HG02981 (cell line): ENCODE measurements around the gene SLC17A1.

Experiments
- ATAC-seq: cut with Tn5 transposase; IDR thresholded peaks from one replicate; pipeline ENCODE4 v1.9.1; 2021; ENCODE audit warnings: mild to moderate bottlenecking, moderate library complexity; ENCODE audit not compliant: unreplicated experiment

SLC17A1 gene

DNA sequence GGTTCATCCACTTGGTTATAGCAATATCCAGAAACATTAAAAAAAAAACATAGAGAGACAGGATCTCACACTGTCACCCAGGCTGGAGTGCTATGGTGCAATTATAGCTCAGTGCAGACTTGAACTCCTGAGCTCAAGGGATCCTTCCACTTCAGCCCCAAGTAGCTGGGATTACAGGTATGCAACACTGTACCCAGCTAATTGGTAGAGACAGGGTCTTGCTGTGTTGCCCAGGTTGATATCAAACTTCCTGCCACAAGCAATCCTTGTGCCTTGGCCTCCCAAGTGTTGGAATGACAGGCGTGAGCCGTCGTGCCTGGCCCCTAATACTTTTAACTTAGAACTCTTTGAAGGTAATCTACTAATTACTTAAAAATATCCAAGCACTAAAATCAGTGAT is 818 bp upstream of the SLC17A1 start:
- ATAC-seq, result no peak

GRCh38 chr6:25832307-25832662 is 433 bp upstream of the SLC17A1 start:
- no peak for ATAC-seq

GRCh38 chr6:25830458-25830857 is 1.4 kb downstream of the SLC17A1 start:
- ATAC-seq, result no peak

DNA sequence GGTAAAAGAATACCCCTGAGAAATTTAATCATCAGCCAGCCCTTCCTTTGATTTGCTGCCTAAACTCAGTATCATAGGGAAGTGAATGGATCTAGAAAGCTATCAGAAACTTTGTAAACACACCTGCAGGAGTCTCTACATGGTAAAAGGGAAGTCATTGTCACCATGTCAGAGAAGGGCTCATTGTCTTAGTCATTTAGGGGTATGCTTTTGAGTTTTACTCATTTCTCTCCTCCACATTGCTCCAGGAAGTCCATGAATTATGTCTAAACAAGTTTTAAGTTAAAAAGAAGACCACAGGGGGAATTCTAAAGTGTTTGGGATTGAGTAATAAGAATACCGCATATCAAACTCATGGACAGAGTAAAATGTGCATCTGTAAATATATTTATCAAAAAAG is 2.5 kb downstream of the SLC17A1 start:
- ATAC-seq, result peak; percentile 65

- no peak for ATAC-seq
These were observed 10.5 kb downstream of the SLC17A1 start for GRCh38 chr6:25821341-25821740.

DNA sequence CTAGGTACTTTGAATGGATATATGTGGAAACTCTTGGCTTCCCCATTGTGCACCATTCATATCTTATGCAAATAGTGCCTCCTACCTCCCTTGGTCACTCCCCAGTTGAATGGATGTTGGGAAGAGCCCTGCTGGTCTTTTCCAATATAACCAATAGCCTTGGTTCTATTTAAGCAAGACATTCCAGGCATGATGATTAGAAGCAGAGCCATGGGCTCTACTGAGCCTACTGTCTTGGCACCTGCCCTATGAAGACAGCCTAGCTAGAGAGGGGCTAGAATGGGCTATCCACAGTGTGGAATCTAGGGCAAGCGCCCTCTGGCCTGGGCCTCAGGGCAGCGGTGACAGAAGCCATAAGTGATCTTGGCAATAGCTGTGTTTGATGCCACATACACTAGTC is 15.6 kb downstream of the SLC17A1 start:
- no peak for ATAC-seq

DNA sequence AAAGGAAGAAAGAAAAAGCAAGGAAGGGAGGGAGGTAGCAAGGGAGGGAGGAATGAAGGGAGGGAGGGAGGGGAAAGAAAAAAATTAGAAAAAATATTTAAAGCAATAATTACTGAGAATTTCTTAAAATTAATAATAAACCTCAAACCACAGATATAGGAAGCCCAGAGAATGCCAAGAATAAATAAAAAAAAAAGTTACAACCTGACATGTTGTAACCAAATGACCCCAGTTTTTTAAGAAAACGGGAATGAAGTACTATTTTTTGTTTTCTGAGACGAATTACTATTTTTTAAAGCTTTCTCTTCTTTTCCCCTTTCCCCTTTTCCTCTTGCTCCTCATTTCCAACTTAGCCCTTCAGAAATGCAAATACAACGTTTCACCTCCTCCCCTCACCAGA is 16.7 kb downstream of the SLC17A1 start:
- no peak for ATAC-seq

- no peak for ATAC-seq
These were observed 27.0 kb downstream of the SLC17A1 start for GRCh38 chr6:25804804-25805203.

DNA sequence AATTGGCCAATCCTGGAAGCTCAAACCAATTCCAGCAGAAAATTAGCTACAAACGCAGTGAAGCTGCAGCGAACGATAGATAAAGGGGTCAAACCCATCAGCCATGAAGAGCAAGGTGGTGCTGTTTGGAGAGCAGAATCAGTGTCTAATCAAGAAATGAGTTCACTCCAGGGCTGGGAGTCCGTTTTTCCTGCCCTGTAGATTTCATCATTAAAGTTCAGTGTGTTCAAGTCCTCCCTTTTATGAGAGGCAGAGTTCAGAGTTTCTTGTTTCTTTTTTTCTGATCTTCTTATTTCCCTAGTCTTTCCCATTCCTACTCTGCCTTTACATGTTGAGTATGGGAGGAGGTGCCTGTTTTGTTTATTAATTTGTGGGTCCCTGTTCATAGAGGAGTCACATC is 30.4 kb downstream of the SLC17A1 start:
- no peak for ATAC-seq

DNA sequence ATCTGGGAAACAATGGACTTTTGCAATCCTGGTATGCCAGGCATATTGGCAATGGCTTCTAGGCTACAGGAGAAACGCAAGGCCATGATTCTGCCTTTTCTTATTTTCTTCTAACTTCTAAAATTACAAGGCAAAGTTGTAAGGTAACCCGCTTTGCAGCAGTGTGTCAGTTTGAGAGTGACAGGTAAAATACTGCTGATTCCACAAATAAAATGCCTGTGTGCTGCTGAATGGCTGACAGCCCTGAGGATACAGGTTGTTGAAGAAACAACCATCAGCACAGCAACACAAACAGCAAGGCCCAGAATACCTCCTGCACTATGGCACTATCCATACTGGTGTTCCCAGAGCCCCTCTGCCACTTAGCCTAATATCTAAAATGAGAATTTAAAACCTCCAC is 37.1 kb downstream of the SLC17A1 start:
- no peak for ATAC-seq

GRCh38 chr6:25793970-25794369 is 37.9 kb downstream of the SLC17A1 start:
- no peak for ATAC-seq

DNA sequence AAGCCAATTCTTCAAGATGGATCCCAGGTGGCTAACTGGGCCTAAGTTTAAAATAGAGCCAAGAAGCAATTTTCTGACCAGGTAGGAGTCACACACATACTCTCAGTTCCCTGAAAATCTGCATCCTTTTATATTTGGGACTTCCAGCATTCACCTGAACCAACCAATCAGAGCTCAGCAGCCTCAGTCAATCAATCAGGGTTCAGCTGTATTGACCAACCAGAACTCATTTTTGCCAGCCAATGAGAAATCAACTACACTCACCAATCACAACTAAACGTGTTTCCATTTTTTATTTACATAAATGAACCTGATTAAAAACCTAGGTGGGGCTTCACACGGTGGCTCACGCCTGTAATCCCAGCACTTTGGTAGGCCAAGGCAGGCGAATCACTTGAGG is 39.8 kb downstream of the SLC17A1 start:
- ATAC-seq, result no peak

- no peak for ATAC-seq
These were observed 42.4 kb downstream of the SLC17A1 start for GRCh38 chr6:25789475-25789874.

DNA sequence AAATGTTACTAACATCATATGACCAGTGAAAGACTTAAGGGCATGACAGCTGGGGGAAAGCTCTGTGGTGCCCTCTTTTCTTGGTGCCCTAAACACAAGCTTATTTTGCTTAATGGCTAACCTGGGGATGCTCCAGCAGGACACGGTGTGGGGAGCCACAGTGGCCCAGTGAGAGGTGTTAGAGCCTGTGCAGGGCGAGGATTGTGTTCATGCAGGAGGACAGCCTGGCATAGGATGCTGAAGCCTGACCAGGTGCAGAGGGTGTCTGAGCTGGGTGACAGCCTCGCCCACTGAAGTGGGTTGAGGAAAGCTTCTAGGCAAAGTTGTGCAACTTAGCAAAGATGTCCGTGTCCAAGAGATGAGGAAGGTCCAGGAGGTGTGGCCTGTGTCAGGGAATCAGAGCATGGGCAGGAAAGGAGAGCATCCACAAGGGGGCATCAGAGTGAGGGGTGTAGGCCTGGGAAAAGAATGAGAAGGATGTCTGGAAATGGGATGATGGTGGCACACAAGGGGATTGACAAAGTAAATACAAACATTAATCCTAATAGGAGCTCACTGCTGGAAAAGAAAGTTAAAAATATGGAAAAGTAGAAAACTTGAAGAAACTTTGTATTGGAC is 43.4 kb downstream of the SLC17A1 start:
- no peak for ATAC-seq

DNA sequence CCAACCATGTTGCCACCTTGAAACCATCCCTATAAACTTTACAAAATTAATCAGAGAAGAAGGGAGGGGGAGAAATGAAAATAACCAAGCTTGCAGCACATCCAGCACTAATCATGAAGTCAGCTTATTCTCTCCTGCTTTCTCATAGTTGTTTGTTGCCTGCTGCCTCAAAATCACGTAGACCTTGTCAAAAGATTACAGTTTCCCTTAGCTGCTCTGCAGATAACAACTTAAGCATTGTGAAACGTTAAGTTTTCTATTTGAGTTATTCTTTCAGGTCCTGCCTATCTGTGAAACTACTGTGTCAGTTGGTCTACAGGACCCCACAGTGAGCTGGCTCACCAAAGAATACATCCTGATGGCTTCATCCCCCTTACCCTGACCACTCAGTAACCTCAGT is 44.4 kb downstream of the SLC17A1 start:
- no peak for ATAC-seq

GRCh38 chr6:25781134-25781533 is 50.7 kb downstream of the SLC17A1 start:
- ATAC-seq, result no peak

GRCh38 chr6:25777856-25778649 is 53.8 kb downstream of the SLC17A1 start:
- no peak for ATAC-seq

DNA sequence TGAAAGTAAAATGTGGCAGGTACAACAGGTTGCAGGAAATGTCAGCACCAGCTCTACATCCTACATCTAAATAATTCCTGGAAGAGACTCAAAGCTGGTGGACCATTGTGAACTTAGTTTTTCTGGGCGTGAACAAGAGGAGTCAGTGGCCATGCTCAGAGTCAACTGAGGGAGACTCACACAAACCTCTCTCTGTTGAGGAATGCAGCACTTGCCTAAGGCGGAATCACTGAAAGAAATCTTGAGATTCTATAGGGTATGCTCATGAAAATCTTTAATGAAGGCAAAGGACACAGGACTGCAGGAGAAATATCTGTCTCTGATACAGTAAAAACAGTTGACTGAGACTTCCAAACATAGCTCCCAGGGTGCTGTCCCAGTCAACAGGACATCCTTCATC is 54.8 kb downstream of the SLC17A1 start:
- no peak for ATAC-seq

- ATAC-seq, result no peak
These were observed 57.6 kb downstream of the SLC17A1 start for GRCh38 chr6:25774120-25774715.

- no peak for ATAC-seq
These were observed 61.9 kb downstream of the SLC17A1 start for GRCh38 chr6:25769983-25770382.

DNA sequence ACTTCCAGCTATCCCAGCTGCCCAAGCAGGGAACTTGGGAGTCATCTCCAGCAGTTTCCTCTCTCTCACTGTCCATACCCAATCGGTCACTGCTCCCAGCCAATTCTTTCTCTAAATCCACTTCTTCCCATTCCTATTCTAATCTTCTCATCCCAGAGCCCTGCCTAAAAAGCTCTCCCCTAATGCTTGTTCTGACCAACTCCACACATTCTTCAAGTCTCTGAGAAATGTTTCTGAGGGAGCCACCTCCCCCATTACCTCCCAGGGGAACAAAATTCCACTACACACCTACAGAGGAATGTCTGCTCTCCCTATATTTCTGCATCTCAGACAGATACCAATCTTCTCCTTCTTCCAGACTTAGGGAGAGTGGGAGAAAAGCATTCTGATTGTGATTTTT is 63.3 kb downstream of the SLC17A1 start:
- ATAC-seq, result no peak

DNA sequence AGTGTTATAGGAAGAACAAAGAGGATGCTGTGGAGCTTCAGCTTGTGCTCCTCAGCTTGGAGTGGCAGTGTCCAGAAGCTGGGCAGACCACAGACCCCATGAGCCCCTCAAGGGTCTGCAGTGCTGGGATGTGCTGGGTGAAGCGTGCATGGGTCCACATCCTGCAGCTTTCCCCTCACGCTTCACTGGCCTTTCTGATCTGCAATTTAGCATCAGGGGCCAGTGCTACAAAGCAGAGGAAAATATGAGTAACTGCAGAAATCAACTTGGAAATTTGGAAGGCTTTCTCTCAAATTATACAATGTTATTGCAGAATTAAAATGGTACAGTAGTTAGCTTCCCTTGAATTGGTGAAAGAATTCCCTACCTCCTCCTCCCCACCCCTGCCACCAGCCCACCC is 67.2 kb downstream of the SLC17A1 start:
- no peak for ATAC-seq
